Neural cell (in vitro differentiated cells): ENCODE data around the gene CHMP1A. TPM values are rescaled to one million over a fixed set of nuclear protein-coding genes. Genes with fewer than 3 reads are reported as not detected.

Source experiments
- H2AFZ ChIP-seq: fragments of 200-600, 300-800 bp; sonication (generic), shearing (Covaris generic); 2 replicates; pipeline ENCODE4 v1.6.0; 2014; ENCODE audit warnings: low read depth, mild to moderate bottlenecking, antibody characterized with exemption, low read length, moderate library complexity
- H3F3A ChIP-seq: fragments of 200-600 bp; shearing (Covaris generic); 2 replicates; pipeline ENCODE4 v1.6.1; 2016; ENCODE audit warnings: mild to moderate bottlenecking, moderate library complexity, mixed read lengths, antibody characterized with exemption, low read length; ENCODE audit not compliant: insufficient read depth, poor library complexity, severe bottlenecking
- H3K27ac ChIP-seq: fragments of 200-600, 300-800 bp; sonication (generic), shearing (Covaris generic); 2 replicates; pipeline ENCODE4 v1.5.1; 2014; ENCODE audit warnings: mild to moderate bottlenecking, low read length, moderate library complexity
- H3K27me3 ChIP-seq: fragments of 300-800, 200-600 bp; sonication (generic), shearing (Covaris generic); 2 replicates; pipeline ENCODE4 v1.6.0; 2014; ENCODE audit warnings: mild to moderate bottlenecking, low read depth, low read length, moderate library complexity; ENCODE audit not compliant: insufficient read depth
- H3K36me3 ChIP-seq: fragments of 300-800, 200-600 bp; sonication (generic), shearing (Covaris generic); 2 replicates; pipeline ENCODE4 v1.5.1; 2014; ENCODE audit warnings: mild to moderate bottlenecking, antibody characterized with exemption, low read length, moderate library complexity; ENCODE audit not compliant: insufficient read depth
- H3K4me2 ChIP-seq: fragments of 300-800, 200-600 bp; sonication (generic), shearing (Covaris generic); 2 replicates; pipeline ENCODE4 v1.6.0; 2014; ENCODE audit warnings: mild to moderate bottlenecking, low read length
- H3K4me3 ChIP-seq: fragments of 300-800, 200-600 bp; sonication (generic), shearing (Covaris generic); 2 replicates; pipeline ENCODE4 v1.5.1; 2014; ENCODE audit warnings: mild to moderate bottlenecking, low read length, moderate library complexity
- H3K79me2 ChIP-seq: fragments of 200-600 bp; shearing (Covaris generic); replicated peaks from 2 replicates; pipeline ENCODE4 v1.6.0; 2014; ENCODE audit warnings: mild to moderate bottlenecking, low read length, moderate library complexity; ENCODE audit not compliant: insufficient read depth
- H3K9ac ChIP-seq: fragments of 300-800, 200-600 bp; sonication (generic), shearing (Covaris generic); 2 replicates; pipeline ENCODE4 v1.6.1; 2016; ENCODE audit warnings: mild to moderate bottlenecking, low read length, mixed read lengths
- H3K9me2 ChIP-seq: fragments of 200-600 bp; shearing (Covaris generic); 2 replicates; pipeline ENCODE4 v1.6.1; 2016; ENCODE audit warnings: mild to moderate bottlenecking, low read length, mixed read lengths; ENCODE audit not compliant: insufficient read depth
- H3K9me3 ChIP-seq: fragments of 200-600, 300-800 bp; sonication (generic), shearing (Covaris generic); 2 replicates; pipeline ENCODE4 v1.6.1; 2016; ENCODE audit warnings: mild to moderate bottlenecking, mixed run types, low read length, moderate library complexity, mixed read lengths
- H4K20me1 ChIP-seq: fragments of 200-600 bp; shearing (Covaris generic); 2 replicates; pipeline ENCODE4 v1.6.1; 2016; ENCODE audit warnings: mild to moderate bottlenecking, mixed run types; ENCODE audit not compliant: insufficient read depth
- EP300 ChIP-seq: fragments of 450-650 bp; conservative IDR thresholded peaks from 2 replicates; pipeline ENCODE4 v1.6.1; 2014; ENCODE audit warnings: antibody characterized with exemption, mild to moderate bottlenecking, moderate library complexity; ENCODE audit not compliant: poor library complexity, severe bottlenecking
- EZH2 ChIP-seq: fragments of 200-600, 300-800 bp; shearing (Covaris generic), sonication (generic); IDR thresholded peaks from 2 replicates; pipeline ENCODE4 v1.6.1; 2014; ENCODE audit warnings: antibody characterized with exemption, low read length, borderline replicate concordance, mild to moderate bottlenecking; ENCODE audit not compliant: insufficient read depth, poor library complexity, severe bottlenecking
- MXI1 ChIP-seq: fragments of 450-650 bp; conservative IDR thresholded peaks from 2 replicates; pipeline ENCODE4 v1.6.1; 2014; ENCODE audit warnings: antibody characterized with exemption, mild to moderate bottlenecking; ENCODE audit not compliant: poor library complexity, severe bottlenecking
- POLR2AphosphoS5 ChIP-seq: IDR thresholded peaks from 2 replicates; pipeline ENCODE4 v1.6.1; 2012
- RAD21 ChIP-seq: fragments of 450-650 bp; conservative IDR thresholded peaks from 2 replicates; pipeline ENCODE4 v1.6.1; 2014; ENCODE audit warnings: antibody characterized with exemption, mild to moderate bottlenecking, moderate library complexity
- SMC3 ChIP-seq: fragments of 450-650 bp; conservative IDR thresholded peaks from 2 replicates; pipeline ENCODE4 v1.6.1; 2014; ENCODE audit warnings: antibody characterized with exemption, mild to moderate bottlenecking, moderate library complexity; ENCODE audit not compliant: poor library complexity
- TAF1 ChIP-seq: IDR thresholded peaks from 2 replicates; pipeline ENCODE4 v1.6.1; 2012; ENCODE audit warnings: low read depth
- polyA plus RNA-seq: library from polyadenylated mRNA; depleted of rRNA; stranded (reverse); fragments of >200 nt; gene quantifications from 2 replicates; pipeline ENCODE4 v1.2.3, GENCODE V29; 2014
- TF ChIP-seq, protein P1 (sequence below): IDR thresholded peaks from 2 replicates; pipeline ENCODE4 v1.6.1; 2012; ENCODE audit warnings: borderline replicate concordance
- TF ChIP-seq, protein P2 (sequence below): fragments of 450-650 bp; IDR thresholded peaks from 2 replicates; pipeline ENCODE4 v1.5.1; 2014; ENCODE audit warnings: antibody characterized with exemption, mild to moderate bottlenecking, moderate library complexity; ENCODE audit not compliant: poor library complexity, severe bottlenecking

Gene CHMP1A
- polyA plus RNA-seq, 1 donor from 2014 or later: 113 TPM

DNA sequence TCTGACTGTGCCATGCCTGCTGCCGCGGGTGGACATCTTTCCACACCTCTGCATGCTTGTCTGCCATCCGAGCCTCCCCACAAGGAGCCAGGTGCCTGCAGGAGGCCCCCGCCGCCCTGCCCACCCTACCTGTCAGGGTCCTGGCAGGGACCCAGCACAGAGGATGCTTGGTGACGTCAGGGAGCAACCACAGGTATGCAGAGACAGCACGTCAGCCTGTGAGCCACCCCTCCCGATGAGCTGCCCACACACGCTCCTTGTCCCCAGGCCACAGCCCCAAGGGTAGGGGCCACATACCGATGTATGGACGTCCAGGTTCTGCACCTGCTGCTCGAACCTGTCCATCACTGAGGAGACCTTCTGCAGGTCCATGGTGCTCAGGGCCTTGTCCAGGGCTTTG is 10.6 kb downstream of the CHMP1A start:
- Histone ChIP-seq H3K79me2 (no peaks in the 10 kb centered on the region), H3K9me2 (no peaks in the 10 kb centered on the region), H2AFZ (no peak overlapping the region), H3K4me3 (no peak overlapping the region), H3K9me3 (no peaks in the 10 kb centered on the region), H3K4me2 (no peak overlapping the region), H3K27me3 (no peaks in the 10 kb centered on the region), H3K9ac (no peak overlapping the region), H3K27ac (no peak overlapping the region), H3K36me3 (no peaks in the 10 kb centered on the region), H3F3A (no peaks in the 10 kb centered on the region), H4K20me1 (no peaks in the 10 kb centered on the region)
- TF ChIP-seq, protein P1, sequence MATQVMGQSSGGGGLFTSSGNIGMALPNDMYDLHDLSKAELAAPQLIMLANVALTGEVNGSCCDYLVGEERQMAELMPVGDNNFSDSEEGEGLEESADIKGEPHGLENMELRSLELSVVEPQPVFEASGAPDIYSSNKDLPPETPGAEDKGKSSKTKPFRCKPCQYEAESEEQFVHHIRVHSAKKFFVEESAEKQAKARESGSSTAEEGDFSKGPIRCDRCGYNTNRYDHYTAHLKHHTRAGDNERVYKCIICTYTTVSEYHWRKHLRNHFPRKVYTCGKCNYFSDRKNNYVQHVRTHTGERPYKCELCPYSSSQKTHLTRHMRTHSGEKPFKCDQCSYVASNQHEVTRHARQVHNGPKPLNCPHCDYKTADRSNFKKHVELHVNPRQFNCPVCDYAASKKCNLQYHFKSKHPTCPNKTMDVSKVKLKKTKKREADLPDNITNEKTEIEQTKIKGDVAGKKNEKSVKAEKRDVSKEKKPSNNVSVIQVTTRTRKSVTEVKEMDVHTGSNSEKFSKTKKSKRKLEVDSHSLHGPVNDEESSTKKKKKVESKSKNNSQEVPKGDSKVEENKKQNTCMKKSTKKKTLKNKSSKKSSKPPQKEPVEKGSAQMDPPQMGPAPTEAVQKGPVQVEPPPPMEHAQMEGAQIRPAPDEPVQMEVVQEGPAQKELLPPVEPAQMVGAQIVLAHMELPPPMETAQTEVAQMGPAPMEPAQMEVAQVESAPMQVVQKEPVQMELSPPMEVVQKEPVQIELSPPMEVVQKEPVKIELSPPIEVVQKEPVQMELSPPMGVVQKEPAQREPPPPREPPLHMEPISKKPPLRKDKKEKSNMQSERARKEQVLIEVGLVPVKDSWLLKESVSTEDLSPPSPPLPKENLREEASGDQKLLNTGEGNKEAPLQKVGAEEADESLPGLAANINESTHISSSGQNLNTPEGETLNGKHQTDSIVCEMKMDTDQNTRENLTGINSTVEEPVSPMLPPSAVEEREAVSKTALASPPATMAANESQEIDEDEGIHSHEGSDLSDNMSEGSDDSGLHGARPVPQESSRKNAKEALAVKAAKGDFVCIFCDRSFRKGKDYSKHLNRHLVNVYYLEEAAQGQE: no peak
- TF ChIP-seq MXI1 (no peak), SMC3 (no peak), POLR2AphosphoS5 (no peak), EZH2 (no peak), TAF1 (no peak), EP300 (no peak), RAD21 (no peak)
- TF ChIP-seq, protein P2, sequence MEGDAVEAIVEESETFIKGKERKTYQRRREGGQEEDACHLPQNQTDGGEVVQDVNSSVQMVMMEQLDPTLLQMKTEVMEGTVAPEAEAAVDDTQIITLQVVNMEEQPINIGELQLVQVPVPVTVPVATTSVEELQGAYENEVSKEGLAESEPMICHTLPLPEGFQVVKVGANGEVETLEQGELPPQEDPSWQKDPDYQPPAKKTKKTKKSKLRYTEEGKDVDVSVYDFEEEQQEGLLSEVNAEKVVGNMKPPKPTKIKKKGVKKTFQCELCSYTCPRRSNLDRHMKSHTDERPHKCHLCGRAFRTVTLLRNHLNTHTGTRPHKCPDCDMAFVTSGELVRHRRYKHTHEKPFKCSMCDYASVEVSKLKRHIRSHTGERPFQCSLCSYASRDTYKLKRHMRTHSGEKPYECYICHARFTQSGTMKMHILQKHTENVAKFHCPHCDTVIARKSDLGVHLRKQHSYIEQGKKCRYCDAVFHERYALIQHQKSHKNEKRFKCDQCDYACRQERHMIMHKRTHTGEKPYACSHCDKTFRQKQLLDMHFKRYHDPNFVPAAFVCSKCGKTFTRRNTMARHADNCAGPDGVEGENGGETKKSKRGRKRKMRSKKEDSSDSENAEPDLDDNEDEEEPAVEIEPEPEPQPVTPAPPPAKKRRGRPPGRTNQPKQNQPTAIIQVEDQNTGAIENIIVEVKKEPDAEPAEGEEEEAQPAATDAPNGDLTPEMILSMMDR: no peak

DNA sequence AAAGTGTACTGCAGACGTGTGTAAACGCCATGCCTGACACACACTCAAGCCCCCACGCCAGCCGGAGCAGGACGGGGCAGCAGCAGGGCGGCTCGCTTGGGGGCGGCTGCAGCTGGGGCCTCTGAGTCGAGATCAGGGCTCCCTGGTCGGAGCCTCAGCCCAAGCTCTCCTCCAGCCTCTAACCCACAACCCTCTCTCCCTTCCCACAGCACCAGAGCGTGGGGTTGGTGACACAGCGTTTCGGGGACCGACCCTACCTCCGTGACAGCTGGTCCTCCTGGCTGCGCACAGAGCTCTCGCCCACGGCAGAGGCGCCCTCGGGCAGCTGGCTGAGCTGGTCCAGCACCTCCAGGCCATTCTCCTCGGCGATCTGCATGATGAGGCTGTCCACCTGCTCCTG is 11.2 kb downstream of the CHMP1A start:
- no peaks in the 10 kb centered on the region for H4K20me1 ChIP-seq
- no peak overlapping the region for H3K27ac ChIP-seq
- no peaks in the 10 kb centered on the region for H3K27me3 ChIP-seq
- TF ChIP-seq EZH2: no peak
- TF ChIP-seq, protein P1: no peak
- TF ChIP-seq EP300: no peak
- TF ChIP-seq TAF1: no peak
- no peak for TF ChIP-seq MXI1
- no peak for TF ChIP-seq RAD21
- no peak for TF ChIP-seq SMC3
- TF ChIP-seq, protein P2: no peak
- no peak for TF ChIP-seq POLR2AphosphoS5
- H2AFZ ChIP-seq: no peak overlapping the region
- H3K79me2 ChIP-seq: no peaks in the 10 kb centered on the region
- no peak overlapping the region for H3K9ac ChIP-seq
- H3K4me3 ChIP-seq: no peak overlapping the region
- H3F3A ChIP-seq: no peaks in the 10 kb centered on the region
- no peaks in the 10 kb centered on the region for H3K36me3 ChIP-seq
- no peaks in the 10 kb centered on the region for H3K9me2 ChIP-seq
- H3K4me2 ChIP-seq: no peak overlapping the region
- H3K9me3 ChIP-seq: no peaks in the 10 kb centered on the region
